Tibial artery (tissue), 4 donors: ENCODE data around the gene MRM1.

Source experiments
- DNase-seq, 2 donors: peaks; one replicate each; pipeline ENCODE4 v3.0.0-alpha.2; 2019
- H3K27ac ChIP-seq, 2 donors: fragments of 200-600 bp; sonication (generic) in 1 of 2; 1 replicate in 1 of 2; 2 replicates in 1 of 2; pipeline ENCODE4 v1.5.1; 2018 to 2019; ENCODE audit warnings: mild to moderate bottlenecking in 1 of 2
- H3K27me3 ChIP-seq, 2 donors: fragments of 200-600 bp; sonication (generic) in 1 of 2; one replicate each; pipeline versions ENCODE4 v1.5.1 to v1.6.0; 2016 to 2019
- H3K36me3 ChIP-seq, 3 donors: fragments of 200-600 bp; sonication (generic) in 2 of 3; one replicate each; pipeline ENCODE4 v1.5.1; 2016 to 2019; ENCODE audit warnings: mild to moderate bottlenecking in 2 of 3
- H3K4me1 ChIP-seq, 4 donors: fragments of 200-600 bp; sonication (generic) in 2 of 4; 1 replicate in 3 of 4; 2 replicates in 1 of 4; pipeline ENCODE4 v1.5.1; 2016 to 2019
- H3K4me3 ChIP-seq, 2 donors: fragments of 200-600 bp; sonication (generic) in 1 of 2; 1 replicate in 1 of 2; 2 replicates in 1 of 2; pipeline ENCODE4 v1.5.1; 2018 to 2019; ENCODE audit warnings: mild to moderate bottlenecking in 2 of 2
- H3K9me3 ChIP-seq, 3 donors: fragments of 200-600 bp; sonication (generic) in 1 of 3; one replicate each; pipeline ENCODE4 v1.5.1; 2016 to 2019
- CTCF ChIP-seq, 2 experiments: fragments of 200-600 bp in 1 of 2; fragments of 450-650 bp in 1 of 2; IDR thresholded peaks; one replicate each; pipeline ENCODE4 v1.5.1; 2017 to 2019; ENCODE audit warnings: antibody characterized with exemption in 2 of 2, mild to moderate bottlenecking in 1 of 2, moderate library complexity in 1 of 2
- intact Hi-C: fragments of 100-400 bp; cut with DNase I; formaldehyde crosslinking; loops from one replicate; pipeline ENCODE4 v1.15.0; 2023; ENCODE audit warnings: low total_unique reads

The MRM1 gene

GRCh38 chr17:36643086-36643685 lies 41.8 kb downstream of the MRM1 start:
- H3K4me1 ChIP-seq: peaks cover 0 to 21% (median 17%) of the 10 kb centered on the region in 4 donors
- no peak for DNase-seq
- no peak for TF ChIP-seq CTCF (IDR thresholded peaks at IDR 0.05)
- no peaks in the 10 kb centered on the region for H3K9me3 ChIP-seq
- H3K4me3 ChIP-seq: no peak overlapping the region
- peaks cover 0 to 100% of the 10 kb centered on the region in 2 donors for H3K27me3 ChIP-seq
- H3K36me3 ChIP-seq: no peaks in the 10 kb centered on the region
- H3K27ac ChIP-seq: no peak overlapping the region
- intact Hi-C loops: no loop called here

GRCh38 chr17:36645422-36645821 lies 44.0 kb downstream of the MRM1 start:
- peaks cover 0 to 92% of the 10 kb centered on the region in 2 donors for H3K27me3 ChIP-seq
- TF ChIP-seq CTCF (IDR thresholded peaks at IDR 0.05): no peak

GRCh38 chr17:36647636-36648035 lies 46.3 kb downstream of the MRM1 start:
- no peak for TF ChIP-seq CTCF (IDR thresholded peaks at IDR 0.05)
- peaks cover 0 to 87% of the 10 kb centered on the region in 2 donors for H3K27me3 ChIP-seq
- H3K4me3 ChIP-seq: no peak overlapping the region
- H3K27ac ChIP-seq: no peak overlapping the region
- DNase-seq: no peak
- peaks cover 0 to 4% (median 2%) of the 10 kb centered on the region in 4 donors for H3K4me1 ChIP-seq
- intact Hi-C loops: no loop called here
- no peaks in the 10 kb centered on the region for H3K36me3 ChIP-seq
- no peaks in the 10 kb centered on the region for H3K9me3 ChIP-seq

More at GRCh38 chr17:36645422-36645821, 44.0 kb downstream of the MRM1 start:
- H3K27ac ChIP-seq: no peak overlapping the region
- peaks cover 0 to 21% (median 17%) of the 10 kb centered on the region in 4 donors for H3K4me1 ChIP-seq
- intact Hi-C loops: no loop called here
- no peaks in the 10 kb centered on the region for H3K36me3 ChIP-seq
- DNase-seq: no peak
- H3K9me3 ChIP-seq: no peaks in the 10 kb centered on the region
- H3K4me3 ChIP-seq: no peak overlapping the region

- intact Hi-C loops: no loop called here
- no peaks in the 10 kb centered on the region for H3K9me3 ChIP-seq
- H3K4me1 ChIP-seq: no peaks in the 10 kb centered on the region
- H3K27me3 ChIP-seq: peaks cover 0 to 78% of the 10 kb centered on the region in 2 donors
- no peak for TF ChIP-seq CTCF (IDR thresholded peaks at IDR 0.05)
- H3K4me3 ChIP-seq: no peak overlapping the region
- no peak for DNase-seq
- H3K36me3 ChIP-seq: no peaks in the 10 kb centered on the region
- H3K27ac ChIP-seq: no peak overlapping the region
These were observed 48.9 kb downstream of the MRM1 start for GRCh38 chr17:36650096-36650775.

- Histone ChIP-seq H3K4me1 (peaks cover 0 to 8% (median 6%) of the 10 kb centered on the region in 4 donors), H3K36me3 (no peaks in the 10 kb centered on the region), H3K4me3 (no peak overlapping the region), H3K9me3 (no peaks in the 10 kb centered on the region), H3K27ac (no peak overlapping the region), H3K27me3 (peaks cover 0 to 76% of the 10 kb centered on the region in 2 donors)
- TF ChIP-seq CTCF (IDR thresholded peaks at IDR 0.05): no peak
- no peak for DNase-seq
- intact Hi-C loops: no loop called here
These were observed 52.0 kb downstream of the MRM1 start for GRCh38 chr17:36653374-36653773.
